SK-N-SH (cell line): Measurements from ENCODE around the gene MAN1B1. TPM values are rescaled to one million over a fixed set of nuclear protein-coding genes. Genes with fewer than 3 reads are reported as not detected.

Source experiments
- CTCF ChIA-PET: fragments of 300-600, 350-600 bp; formaldehyde crosslinking; extraction: SDS; loops from one replicate; lab custom pipeline; 2021; lab: Yijun Ruan, JAX
- POLR2A ChIA-PET: fragments of 350-600 bp; sonication (Branson Sonifier 250); formaldehyde crosslinking; extraction: SDS; loops from one replicate; lab custom pipeline; 2020; ENCODE audit warnings: antibody characterized with exemption, inconsistent platforms; lab: Yijun Ruan, JAX
- DNase-seq: peaks from one replicate; pipeline ENCODE4 v3.0.0; 2012
- H2AFZ ChIP-seq: fragments of 200-600 bp; sonication (generic); 2 replicates; pipeline ENCODE4 v1.8.1; 2016; ENCODE audit warnings: antibody characterized with exemption, mild to moderate bottlenecking, low read depth
- H3F3A ChIP-seq: fragments of 200-600 bp; sonication (generic); replicated peaks from 2 replicates; pipeline ENCODE3; 2016; ENCODE audit warnings: antibody characterized with exemption, mild to moderate bottlenecking; ENCODE audit not compliant: insufficient read depth
- H3K27ac ChIP-seq, 2 experiments: fragments of 200-500 bp in 1 of 2; fragments of 200-600 bp in 1 of 2; sonication (Bioruptor generic) in 1 of 2; sonication (generic), shearing (Covaris generic) in 1 of 2; 2 replicates each; pipeline versions ENCODE4 v1.5.1 to v1.6.1; 2014 to 2016; ENCODE audit warnings: low read depth in 2 of 2, inconsistent platforms in 1 of 2, low read length in 1 of 2, mild to moderate bottlenecking in 1 of 2, mixed read lengths in 1 of 2
- H3K27me3 ChIP-seq: fragments of 200-600 bp; sonication (generic), shearing (Covaris generic); 2 replicates; pipeline ENCODE4 v1.6.1; 2016; ENCODE audit warnings: mixed run types; ENCODE audit not compliant: insufficient read depth
- H3K36me3 ChIP-seq, 2 experiments: fragments of 200-500 bp in 1 of 2; fragments of 200-600 bp in 1 of 2; sonication (Bioruptor generic) in 1 of 2; sonication (generic) in 1 of 2; replicated peaks in 1 of 2; 2 replicates each; pipeline versions ENCODE3 to v1.5.1; 2014 to 2016; ENCODE audit warnings: low read length in 1 of 2, mild to moderate bottlenecking in 1 of 2; ENCODE audit not compliant: insufficient read depth in 2 of 2, control insufficient read depth in 1 of 2
- H3K4me1 ChIP-seq, 2 experiments: fragments of 200-500 bp in 1 of 2; fragments of 200-600 bp in 1 of 2; sonication (Bioruptor generic) in 1 of 2; sonication (generic), shearing (Covaris generic) in 1 of 2; 2 replicates each; pipeline versions ENCODE4 v1.5.1 to v1.6.1; 2014 to 2016; ENCODE audit warnings: low read depth in 1 of 2, low read length in 1 of 2, mixed run types in 1 of 2; ENCODE audit not compliant: insufficient read depth in 2 of 2, control insufficient read depth in 1 of 2
- H3K4me2 ChIP-seq: fragments of 200-600 bp; sonication (generic), shearing (Covaris generic); 2 replicates; pipeline ENCODE4 v1.6.1; 2017; ENCODE audit warnings: mixed run types
- H3K4me3 ChIP-seq, 2 experiments: fragments of 200-500 bp in 1 of 2; fragments of 200-600 bp in 1 of 2; sonication (Bioruptor generic) in 1 of 2; sonication (generic), shearing (Covaris generic) in 1 of 2; 2 replicates each; pipeline versions ENCODE4 v1.5.1 to v1.8.1; 2014 to 2016; ENCODE audit warnings: low read depth in 2 of 2, inconsistent platforms in 1 of 2, low read length in 1 of 2, mild to moderate bottlenecking in 1 of 2, mixed read lengths in 1 of 2, moderate library complexity in 1 of 2
- H3K79me2 ChIP-seq: fragments of 200-600 bp; sonication (generic); 2 replicates; pipeline ENCODE4 v1.8.1; 2017; ENCODE audit warnings: mild to moderate bottlenecking; ENCODE audit not compliant: insufficient read depth
- H3K9ac ChIP-seq: fragments of 200-600 bp; sonication (generic); 2 replicates; pipeline ENCODE4 v1.6.1; 2017; ENCODE audit warnings: mixed run types
- H3K9me2 ChIP-seq: fragments of 200-600 bp; sonication (generic); 2 replicates; pipeline ENCODE4 v1.6.1; 2017; ENCODE audit warnings: mixed run types
- H3K9me3 ChIP-seq: fragments of 200-600 bp; sonication (generic); 2 replicates; pipeline ENCODE4 v1.6.1; 2017; ENCODE audit warnings: mixed run types, mild to moderate bottlenecking, moderate library complexity
- H4K20me1 ChIP-seq: fragments of 200-600 bp; sonication (generic); 2 replicates; pipeline ENCODE4 v1.6.1; 2017; ENCODE audit warnings: mild to moderate bottlenecking, mixed run types; ENCODE audit not compliant: insufficient read depth
- EP300 ChIP-seq, 2 experiments: IDR thresholded peaks; 2 replicates each; pipeline versions ENCODE4 v1.4.0 to v1.6.1; 2012; ENCODE audit warnings: borderline replicate concordance in 1 of 2, low read depth in 1 of 2, low read length in 1 of 2
- FOSL2 ChIP-seq: IDR thresholded peaks from 2 replicates; pipeline ENCODE4 v1.4.0; 2012; ENCODE audit warnings: low read depth, mild to moderate bottlenecking, moderate library complexity, borderline replicate concordance
- FOXJ3 ChIP-seq: sonication (generic); formaldehyde crosslinking; IDR thresholded peaks from 2 replicates; pipeline ENCODE4 v1.5.1; 2020; ENCODE audit warnings: mild to moderate bottlenecking, missing genetic modification reagents
- FOXM1 ChIP-seq: IDR thresholded peaks from 2 replicates; pipeline ENCODE4 v1.4.0; 2012; ENCODE audit warnings: low read depth, mild to moderate bottlenecking
- GATA2 ChIP-seq: sonication (generic); formaldehyde crosslinking; IDR thresholded peaks from 2 replicates; pipeline ENCODE4 v1.5.0; 2020; ENCODE audit warnings: mild to moderate bottlenecking, missing genetic modification reagents
- JUND ChIP-seq: IDR thresholded peaks from 2 replicates; pipeline ENCODE4 v1.4.0; 2012
- MEF2A ChIP-seq: IDR thresholded peaks from 2 replicates; pipeline ENCODE4 v1.4.0; 2012; ENCODE audit warnings: low read depth, borderline replicate concordance
- NFIC ChIP-seq: IDR thresholded peaks from 2 replicates; pipeline ENCODE4 v1.4.0; 2012; ENCODE audit warnings: borderline replicate concordance
- NRF1 ChIP-seq: IDR thresholded peaks from 2 replicates; pipeline ENCODE4 v1.6.1; 2012; ENCODE audit warnings: low read depth, mild to moderate bottlenecking, low read length
- RCOR1 ChIP-seq: fragments of 150-350 bp; IDR thresholded peaks from 2 replicates; pipeline ENCODE4 v1.6.1; 2017; ENCODE audit warnings: antibody characterized with exemption, low read length
- RXRA ChIP-seq: IDR thresholded peaks from 2 replicates; pipeline ENCODE4 v1.4.0; 2012; ENCODE audit warnings: low read depth, mild to moderate bottlenecking, borderline replicate concordance
- SIN3A ChIP-seq: IDR thresholded peaks from 2 replicates; pipeline ENCODE4 v1.6.1; 2012; ENCODE audit warnings: low read depth, mild to moderate bottlenecking, low read length, moderate library complexity, borderline replicate concordance
- SMC3 ChIP-seq: IDR thresholded peaks from 2 replicates; pipeline ENCODE4 v1.6.1; 2012; ENCODE audit warnings: low read depth, low read length, improper control_type of control experiment
- TAF1 ChIP-seq: IDR thresholded peaks from 2 replicates; pipeline ENCODE4 v1.6.1; 2012; ENCODE audit warnings: low read depth, mild to moderate bottlenecking, low read length, moderate library complexity, borderline replicate concordance
- WGBS: methylation state at CpG from one replicate; pipeline ENCODE4 v1.1.6; 2017; ENCODE audit warnings: low lambda C conversion rate; 5-methylcytosine and 5-hydroxymethylcytosine counted together
- polyA plus RNA-seq, 3 experiments: library from polyadenylated mRNA; depleted of rRNA; stranded (reverse); fragments of >200 nt; gene quantifications; 2 replicates each; pipeline ENCODE4 v1.2.3, GENCODE V29; 2012
- TF ChIP-seq, protein P1 (sequence below): fragments of 200-600 bp; sonication (generic); IDR thresholded peaks from 2 replicates; pipeline ENCODE4 v1.6.1; 2017; ENCODE audit warnings: antibody characterized with exemption, mild to moderate bottlenecking, moderate library complexity
- TF ChIP-seq, protein P2 (sequence below): IDR thresholded peaks from 2 replicates; pipeline ENCODE4 v1.6.1; 2012; ENCODE audit warnings: mild to moderate bottlenecking, low read depth, low read length, moderate library complexity
- TF ChIP-seq, protein P3 (sequence below): IDR thresholded peaks from 2 replicates; pipeline ENCODE4 v1.4.0; 2012; ENCODE audit warnings: low read depth, borderline replicate concordance
- TF ChIP-seq, protein P4 (sequence below): IDR thresholded peaks from 2 replicates; pipeline ENCODE4 v1.4.0; 2012; ENCODE audit warnings: low read depth

MAN1B1 gene
- polyA plus RNA-seq, 1 of the 3 experiments (the other 2 are of a cell fraction): 57.8 TPM

DNA sequence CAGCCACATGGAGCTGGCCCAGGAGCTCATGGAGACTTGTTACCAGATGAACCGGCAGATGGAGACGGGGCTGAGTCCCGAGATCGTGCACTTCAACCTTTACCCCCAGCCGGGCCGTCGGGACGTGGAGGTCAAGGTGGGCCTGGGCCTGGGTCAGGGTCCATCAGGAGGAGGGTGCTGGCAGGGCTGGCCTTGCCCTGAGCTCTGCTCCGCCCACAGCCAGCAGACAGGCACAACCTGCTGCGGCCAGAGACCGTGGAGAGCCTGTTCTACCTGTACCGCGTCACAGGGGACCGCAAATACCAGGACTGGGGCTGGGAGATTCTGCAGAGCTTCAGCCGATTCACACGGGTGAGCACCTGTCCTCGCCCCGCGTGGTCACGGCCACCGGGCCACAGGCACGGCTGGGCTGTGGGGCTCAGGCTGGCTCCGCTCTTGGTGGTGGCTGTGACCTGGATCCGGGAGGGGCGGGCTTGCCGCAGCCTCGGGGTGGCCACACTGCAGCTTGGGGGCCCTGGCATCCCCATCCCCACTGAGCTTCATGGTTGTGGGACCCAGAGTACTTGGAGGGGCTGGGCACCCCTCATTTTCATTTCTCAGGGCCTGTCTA, 20.6 kb downstream of the MAN1B1 start:
- no peak overlapping the region for H3K27ac ChIP-seq
- H3K4me2 ChIP-seq: no peak overlapping the region
- no peaks in the 10 kb centered on the region for H3K9me2 ChIP-seq
- H3K27me3 ChIP-seq: no peaks in the 10 kb centered on the region
- H3K4me1 ChIP-seq: no peaks in the 10 kb centered on the region
- no peak overlapping the region for H3K4me3 ChIP-seq
- DNase-seq: no peak
- ChIA-PET POLR2A (interaction anchor here (1.2 kb wide), 1 partner anchor 120 kb away, joined by 5 read pairs; the partner anchor contains the start of gene RNF224), CTCF (interaction anchor here (1.1 to 2.9 kb wide), 3 partner anchors 40 to 129 kb away, joined by 3 to 11 read pairs (median 4); partner anchors contain the start of gene NPDC1)
- TF ChIP-seq MEF2A: no peak
- TF ChIP-seq, protein P1, sequence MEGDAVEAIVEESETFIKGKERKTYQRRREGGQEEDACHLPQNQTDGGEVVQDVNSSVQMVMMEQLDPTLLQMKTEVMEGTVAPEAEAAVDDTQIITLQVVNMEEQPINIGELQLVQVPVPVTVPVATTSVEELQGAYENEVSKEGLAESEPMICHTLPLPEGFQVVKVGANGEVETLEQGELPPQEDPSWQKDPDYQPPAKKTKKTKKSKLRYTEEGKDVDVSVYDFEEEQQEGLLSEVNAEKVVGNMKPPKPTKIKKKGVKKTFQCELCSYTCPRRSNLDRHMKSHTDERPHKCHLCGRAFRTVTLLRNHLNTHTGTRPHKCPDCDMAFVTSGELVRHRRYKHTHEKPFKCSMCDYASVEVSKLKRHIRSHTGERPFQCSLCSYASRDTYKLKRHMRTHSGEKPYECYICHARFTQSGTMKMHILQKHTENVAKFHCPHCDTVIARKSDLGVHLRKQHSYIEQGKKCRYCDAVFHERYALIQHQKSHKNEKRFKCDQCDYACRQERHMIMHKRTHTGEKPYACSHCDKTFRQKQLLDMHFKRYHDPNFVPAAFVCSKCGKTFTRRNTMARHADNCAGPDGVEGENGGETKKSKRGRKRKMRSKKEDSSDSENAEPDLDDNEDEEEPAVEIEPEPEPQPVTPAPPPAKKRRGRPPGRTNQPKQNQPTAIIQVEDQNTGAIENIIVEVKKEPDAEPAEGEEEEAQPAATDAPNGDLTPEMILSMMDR: no peak
- no peak for TF ChIP-seq TAF1
- TF ChIP-seq RXRA: no peak
- TF ChIP-seq RCOR1: no peak
- no peak for TF ChIP-seq NFIC
- TF ChIP-seq, protein P2, sequence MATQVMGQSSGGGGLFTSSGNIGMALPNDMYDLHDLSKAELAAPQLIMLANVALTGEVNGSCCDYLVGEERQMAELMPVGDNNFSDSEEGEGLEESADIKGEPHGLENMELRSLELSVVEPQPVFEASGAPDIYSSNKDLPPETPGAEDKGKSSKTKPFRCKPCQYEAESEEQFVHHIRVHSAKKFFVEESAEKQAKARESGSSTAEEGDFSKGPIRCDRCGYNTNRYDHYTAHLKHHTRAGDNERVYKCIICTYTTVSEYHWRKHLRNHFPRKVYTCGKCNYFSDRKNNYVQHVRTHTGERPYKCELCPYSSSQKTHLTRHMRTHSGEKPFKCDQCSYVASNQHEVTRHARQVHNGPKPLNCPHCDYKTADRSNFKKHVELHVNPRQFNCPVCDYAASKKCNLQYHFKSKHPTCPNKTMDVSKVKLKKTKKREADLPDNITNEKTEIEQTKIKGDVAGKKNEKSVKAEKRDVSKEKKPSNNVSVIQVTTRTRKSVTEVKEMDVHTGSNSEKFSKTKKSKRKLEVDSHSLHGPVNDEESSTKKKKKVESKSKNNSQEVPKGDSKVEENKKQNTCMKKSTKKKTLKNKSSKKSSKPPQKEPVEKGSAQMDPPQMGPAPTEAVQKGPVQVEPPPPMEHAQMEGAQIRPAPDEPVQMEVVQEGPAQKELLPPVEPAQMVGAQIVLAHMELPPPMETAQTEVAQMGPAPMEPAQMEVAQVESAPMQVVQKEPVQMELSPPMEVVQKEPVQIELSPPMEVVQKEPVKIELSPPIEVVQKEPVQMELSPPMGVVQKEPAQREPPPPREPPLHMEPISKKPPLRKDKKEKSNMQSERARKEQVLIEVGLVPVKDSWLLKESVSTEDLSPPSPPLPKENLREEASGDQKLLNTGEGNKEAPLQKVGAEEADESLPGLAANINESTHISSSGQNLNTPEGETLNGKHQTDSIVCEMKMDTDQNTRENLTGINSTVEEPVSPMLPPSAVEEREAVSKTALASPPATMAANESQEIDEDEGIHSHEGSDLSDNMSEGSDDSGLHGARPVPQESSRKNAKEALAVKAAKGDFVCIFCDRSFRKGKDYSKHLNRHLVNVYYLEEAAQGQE: no peak
- no peak for TF ChIP-seq FOSL2
- 95% methylated on average over 8 of the region's 27 CpGs for WGBS
- H2AFZ ChIP-seq: no peak overlapping the region
- H3F3A ChIP-seq: peaks cover 5% of the 10 kb centered on the region
- no peaks in the 10 kb centered on the region for H3K9me3 ChIP-seq
- H3K36me3 ChIP-seq: peaks cover 15 to 75% of the 10 kb centered on the region in 2 experiments
- H4K20me1 ChIP-seq: no peaks in the 10 kb centered on the region
- no peak overlapping the region for H3K9ac ChIP-seq
- no peaks in the 10 kb centered on the region for H3K79me2 ChIP-seq

DNA sequence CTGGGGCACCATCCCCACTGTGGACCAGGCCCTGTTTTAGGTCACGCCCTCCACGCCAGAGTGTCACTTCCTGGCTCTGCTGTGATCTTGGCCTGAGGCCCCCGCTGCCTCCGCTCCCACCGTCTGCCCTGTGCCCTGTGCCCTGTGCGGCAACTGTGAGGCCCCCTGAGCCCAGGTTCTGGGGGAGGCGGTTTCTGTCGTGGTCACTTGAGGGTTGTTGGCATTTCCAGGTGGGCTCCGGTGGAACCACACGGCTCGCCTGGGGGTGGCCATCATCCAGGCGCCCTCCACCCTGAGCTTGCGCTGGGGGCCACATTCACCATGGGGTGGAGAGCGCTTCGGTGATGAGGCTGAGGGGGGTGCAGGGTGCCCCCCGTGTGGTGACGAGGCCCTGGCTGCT, 21.2 kb downstream of the MAN1B1 start:
- DNase-seq: no peak
- no peak for TF ChIP-seq RXRA
- no peak for TF ChIP-seq FOXJ3 (CRISPR knock-in tag)
- no peak for TF ChIP-seq SMC3
- TF ChIP-seq, protein P3, sequence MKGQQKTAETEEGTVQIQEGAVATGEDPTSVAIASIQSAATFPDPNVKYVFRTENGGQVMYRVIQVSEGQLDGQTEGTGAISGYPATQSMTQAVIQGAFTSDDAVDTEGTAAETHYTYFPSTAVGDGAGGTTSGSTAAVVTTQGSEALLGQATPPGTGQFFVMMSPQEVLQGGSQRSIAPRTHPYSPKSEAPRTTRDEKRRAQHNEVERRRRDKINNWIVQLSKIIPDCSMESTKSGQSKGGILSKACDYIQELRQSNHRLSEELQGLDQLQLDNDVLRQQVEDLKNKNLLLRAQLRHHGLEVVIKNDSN: no peak
- no peak for TF ChIP-seq SIN3A
- TF ChIP-seq JUND: no peak
- no peak for TF ChIP-seq FOXM1
- TF ChIP-seq GATA2: no peak
- no peak for TF ChIP-seq RCOR1
- no peak for TF ChIP-seq NRF1
- TF ChIP-seq EP300 (IDR thresholded peaks at IDR 0.05; ENCODE audit: borderline replicate concordance in 1 of 2, low read depth in 1 of 2, low read length in 1 of 2): no peak
- TF ChIP-seq, protein P4, sequence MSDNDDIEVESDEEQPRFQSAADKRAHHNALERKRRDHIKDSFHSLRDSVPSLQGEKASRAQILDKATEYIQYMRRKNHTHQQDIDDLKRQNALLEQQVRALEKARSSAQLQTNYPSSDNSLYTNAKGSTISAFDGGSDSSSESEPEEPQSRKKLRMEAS: no peak
- H3K36me3 ChIP-seq: peaks cover 10 to 75% of the 10 kb centered on the region in 2 experiments
- H3K9me2 ChIP-seq: no peaks in the 10 kb centered on the region
- no peak overlapping the region for H3K9ac ChIP-seq
- H4K20me1 ChIP-seq: no peaks in the 10 kb centered on the region
- H3K4me1 ChIP-seq: no peaks in the 10 kb centered on the region
- H2AFZ ChIP-seq: no peak overlapping the region
- 97% methylated on average over 12 of the region's 17 CpGs for WGBS
- H3K9me3 ChIP-seq: no peaks in the 10 kb centered on the region
- POLR2A ChIA-PET: interaction anchor here (1.2 kb wide), 1 partner anchor 119 kb away, joined by 5 read pairs; the partner anchor contains the start of gene RNF224
- H3F3A ChIP-seq: peaks cover 3% of the 10 kb centered on the region
- H3K27ac ChIP-seq: no peak overlapping the region
- no peak overlapping the region for H3K4me3 ChIP-seq
- no peak overlapping the region for H3K4me2 ChIP-seq
- CTCF ChIA-PET: interaction anchor here (1.5 to 2.9 kb wide), 2 partner anchors 41 to 61 kb away, joined by 3 to 11 read pairs; partner anchors contain the start of gene NPDC1
- no peaks in the 10 kb centered on the region for H3K79me2 ChIP-seq
- no peaks in the 10 kb centered on the region for H3K27me3 ChIP-seq
